ENCODE data around the gene CEACAM19.
"Not testable (repeated sequence)": the region's sequence is repeated elsewhere in the genome, so short reads cannot be mapped to it uniquely, and the experiment has no call there.

CEACAM19 gene

DNA sequence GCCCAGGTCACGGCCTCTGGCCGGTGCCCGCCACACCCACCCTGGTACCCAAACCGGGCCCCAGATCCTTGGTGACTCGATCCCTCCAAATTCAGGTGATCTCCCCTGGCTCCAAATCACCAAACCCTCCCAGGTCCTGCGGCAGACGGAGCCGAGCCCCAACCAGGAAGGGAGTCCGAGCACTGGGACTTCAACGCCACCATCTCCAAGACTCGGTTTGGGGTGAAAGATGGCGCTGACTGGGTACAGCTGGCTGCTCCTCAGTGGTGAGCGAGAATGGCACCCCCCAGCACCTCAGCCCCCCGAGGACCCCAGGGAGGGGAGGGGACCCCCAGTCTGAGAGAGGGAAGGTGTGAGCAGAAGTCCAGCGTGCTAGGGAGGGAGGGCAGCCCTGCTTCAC is 29.9 kb downstream of the CEACAM19 start:
- DNase-seq (ENCODE audit: low spot score), result no peak

DNA sequence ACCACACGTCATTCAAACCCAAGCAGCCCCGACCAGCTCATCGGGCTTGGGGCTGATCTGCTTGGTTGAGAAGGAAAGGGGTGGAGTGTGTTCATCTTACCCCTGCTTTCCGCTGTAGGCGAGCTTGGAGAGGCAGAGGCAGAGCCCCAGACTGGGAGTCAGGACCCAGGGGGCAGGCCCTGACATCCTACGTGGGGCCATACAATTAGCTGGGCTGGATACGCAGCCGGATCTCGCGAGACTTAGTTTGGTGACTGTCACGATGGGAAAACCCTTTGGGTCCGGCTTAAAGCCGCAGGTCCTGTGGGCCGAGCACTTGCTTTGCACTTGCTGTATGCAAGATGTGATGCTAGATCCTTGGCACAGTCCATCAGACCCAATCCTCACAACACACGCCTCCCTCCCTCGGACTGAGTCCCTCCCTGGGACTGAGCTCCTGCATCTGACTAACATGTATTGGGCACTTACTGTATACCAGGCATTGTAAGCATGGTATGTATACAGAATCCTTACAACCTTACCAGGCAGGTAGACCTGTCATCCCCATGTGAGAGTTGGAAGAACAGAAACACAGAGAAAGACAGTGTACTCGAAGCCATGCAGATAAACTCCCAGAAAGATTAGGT is 31.4 kb downstream of the CEACAM19 start:
- no peak for DNase-seq (ENCODE audit: low spot score)

DNA sequence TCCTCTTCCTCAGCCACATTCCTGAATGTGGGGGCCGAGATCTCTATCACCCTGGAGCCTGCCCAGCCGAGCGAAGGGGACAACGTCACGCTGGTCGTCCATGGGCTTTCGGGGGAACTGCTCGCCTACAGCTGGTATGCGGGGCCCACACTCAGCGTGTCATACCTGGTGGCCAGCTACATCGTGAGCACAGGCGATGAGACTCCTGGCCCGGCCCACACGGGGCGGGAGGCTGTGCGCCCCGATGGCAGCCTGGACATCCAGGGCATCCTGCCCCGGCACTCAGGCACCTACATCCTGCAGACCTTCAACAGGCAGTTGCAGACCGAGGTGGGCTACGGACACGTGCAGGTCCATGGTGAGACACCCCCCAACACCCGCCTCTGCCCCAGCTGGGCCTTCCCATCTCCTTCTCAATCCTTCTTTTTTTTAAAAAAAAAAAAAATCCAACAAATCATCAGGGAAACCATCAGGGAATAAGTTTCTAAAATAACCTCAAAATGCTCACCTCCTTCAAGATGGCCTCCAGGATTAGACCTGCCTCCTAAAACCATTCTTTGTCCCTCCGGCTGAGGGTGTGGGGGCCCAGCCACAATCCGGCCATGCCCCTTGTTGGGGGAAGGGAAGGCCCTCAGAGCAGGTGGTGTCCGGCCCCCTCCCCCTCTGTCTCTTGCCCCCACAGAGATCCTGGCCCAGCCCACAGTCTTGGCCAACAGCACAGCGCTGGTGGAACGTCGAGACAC is 32.2 kb downstream of the CEACAM19 start:
- DNase-seq (ENCODE audit: low spot score), result no peak

DNA sequence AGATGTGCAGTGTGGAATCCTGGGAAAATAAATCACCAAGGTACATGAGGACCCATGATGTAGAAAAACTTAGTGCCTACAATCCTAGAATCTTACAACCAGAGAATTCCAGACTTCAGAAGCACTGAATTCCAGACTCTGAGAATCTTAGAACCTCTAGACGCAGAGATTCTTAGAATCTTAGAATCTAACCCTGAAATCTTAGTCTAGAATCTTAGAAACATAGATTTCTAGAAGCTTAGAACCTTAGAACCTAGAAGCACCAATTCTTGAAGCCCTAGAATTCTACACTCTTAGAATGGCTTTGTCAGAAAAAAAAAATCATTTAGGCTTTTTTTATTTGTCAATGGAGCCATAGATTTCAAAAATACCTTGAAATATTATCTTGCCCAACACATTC is 33.7 kb downstream of the CEACAM19 start:
- no peak for DNase-seq (ENCODE audit: low spot score)

DNA sequence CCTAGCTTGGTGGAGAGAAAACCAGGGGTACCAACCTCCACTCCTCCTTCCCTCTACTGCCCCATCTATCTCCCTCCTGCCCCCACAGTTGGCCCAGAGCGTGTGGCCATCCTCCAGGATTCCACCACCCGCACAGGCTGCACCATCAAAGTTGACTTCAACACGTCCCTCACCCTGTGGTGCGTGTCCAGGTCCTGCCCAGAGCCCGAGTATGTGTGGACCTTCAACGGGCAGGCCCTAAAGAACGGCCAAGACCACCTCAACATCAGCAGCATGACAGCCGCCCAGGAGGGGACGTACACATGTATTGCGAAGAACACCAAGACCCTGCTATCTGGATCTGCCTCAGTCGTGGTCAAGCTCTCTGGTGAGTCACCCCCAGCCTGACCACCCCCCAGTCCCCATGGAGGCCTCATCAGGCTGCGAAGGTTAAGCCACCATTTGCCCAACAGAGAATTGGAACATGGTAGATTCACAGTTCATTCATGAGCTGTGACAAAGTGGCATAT is 34.3 kb downstream of the CEACAM19 start:
- no peak for DNase-seq (ENCODE audit: low spot score)

DNA sequence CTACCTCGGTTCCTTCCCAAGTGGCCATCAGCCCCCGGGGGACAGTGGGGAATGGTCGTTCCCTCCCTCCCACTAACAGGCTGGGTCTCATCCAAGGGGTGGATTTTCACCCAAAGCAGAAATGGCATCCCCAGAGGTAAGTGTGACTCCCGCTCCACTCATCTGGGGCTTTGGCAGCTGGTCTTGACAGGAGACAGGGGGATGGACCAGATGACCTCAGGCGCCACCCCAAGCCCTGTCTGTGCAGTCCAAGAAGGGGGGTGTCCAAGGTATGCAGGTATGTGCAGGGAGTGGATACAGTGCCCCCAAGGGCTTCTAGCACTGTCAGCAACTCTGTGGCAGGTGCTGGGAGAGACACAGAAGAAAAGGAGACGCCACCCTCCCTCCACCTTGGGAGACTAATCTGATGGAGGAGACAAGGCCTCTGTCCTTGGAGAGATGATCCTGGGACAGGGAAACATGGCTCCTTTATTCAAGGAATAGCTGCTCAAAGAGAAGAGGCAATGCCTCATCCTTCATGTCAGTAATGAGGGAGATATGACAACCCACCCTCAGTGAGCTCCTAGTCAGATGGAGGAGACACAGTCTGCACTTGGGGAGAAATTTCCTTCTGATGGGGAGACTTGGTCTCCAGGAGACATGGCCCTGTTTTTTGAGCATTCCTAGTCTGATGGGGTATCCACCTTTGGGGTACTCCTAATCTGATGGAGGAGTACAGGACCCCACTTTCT is 35.4 kb downstream of the CEACAM19 start:
- no peak for DNase-seq (ENCODE audit: low spot score)

DNA sequence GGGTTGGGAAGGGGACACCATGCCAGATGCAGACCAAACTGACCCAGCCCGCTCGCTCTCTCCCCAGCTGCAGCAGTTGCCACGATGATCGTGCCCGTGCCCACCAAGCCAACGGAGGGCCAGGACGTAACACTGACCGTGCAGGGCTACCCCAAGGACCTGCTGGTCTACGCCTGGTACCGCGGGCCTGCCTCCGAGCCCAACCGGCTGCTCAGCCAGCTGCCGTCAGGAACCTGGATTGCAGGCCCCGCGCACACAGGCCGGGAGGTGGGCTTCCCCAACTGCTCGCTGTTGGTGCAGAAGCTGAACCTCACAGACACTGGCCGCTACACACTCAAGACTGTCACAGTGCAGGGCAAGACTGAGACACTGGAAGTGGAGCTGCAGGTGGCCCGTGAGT is 36.5 kb downstream of the CEACAM19 start:
- DNase-seq (ENCODE audit: low spot score), result no peak

DNA sequence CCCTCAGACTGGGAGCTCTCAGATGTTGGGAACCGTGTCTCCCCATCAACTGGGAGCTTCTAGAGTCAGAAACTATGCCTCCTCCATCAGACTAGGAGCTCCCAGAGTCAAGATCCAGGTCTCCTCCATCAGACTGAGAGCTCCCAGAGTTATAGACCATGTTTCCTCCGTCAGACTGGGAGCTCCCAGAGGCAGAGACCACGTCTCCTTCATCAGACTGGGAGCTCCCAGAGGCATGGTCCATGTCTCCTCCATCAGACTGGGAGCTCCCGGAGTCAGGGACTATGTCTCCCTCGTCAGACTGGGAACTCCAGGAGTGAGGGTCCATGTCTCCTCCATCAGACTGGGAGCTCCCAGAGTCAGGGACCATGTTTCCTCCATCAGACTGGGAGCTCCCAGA is 37.7 kb downstream of the CEACAM19 start:
- no peak for DNase-seq (ENCODE audit: low spot score)

DNA sequence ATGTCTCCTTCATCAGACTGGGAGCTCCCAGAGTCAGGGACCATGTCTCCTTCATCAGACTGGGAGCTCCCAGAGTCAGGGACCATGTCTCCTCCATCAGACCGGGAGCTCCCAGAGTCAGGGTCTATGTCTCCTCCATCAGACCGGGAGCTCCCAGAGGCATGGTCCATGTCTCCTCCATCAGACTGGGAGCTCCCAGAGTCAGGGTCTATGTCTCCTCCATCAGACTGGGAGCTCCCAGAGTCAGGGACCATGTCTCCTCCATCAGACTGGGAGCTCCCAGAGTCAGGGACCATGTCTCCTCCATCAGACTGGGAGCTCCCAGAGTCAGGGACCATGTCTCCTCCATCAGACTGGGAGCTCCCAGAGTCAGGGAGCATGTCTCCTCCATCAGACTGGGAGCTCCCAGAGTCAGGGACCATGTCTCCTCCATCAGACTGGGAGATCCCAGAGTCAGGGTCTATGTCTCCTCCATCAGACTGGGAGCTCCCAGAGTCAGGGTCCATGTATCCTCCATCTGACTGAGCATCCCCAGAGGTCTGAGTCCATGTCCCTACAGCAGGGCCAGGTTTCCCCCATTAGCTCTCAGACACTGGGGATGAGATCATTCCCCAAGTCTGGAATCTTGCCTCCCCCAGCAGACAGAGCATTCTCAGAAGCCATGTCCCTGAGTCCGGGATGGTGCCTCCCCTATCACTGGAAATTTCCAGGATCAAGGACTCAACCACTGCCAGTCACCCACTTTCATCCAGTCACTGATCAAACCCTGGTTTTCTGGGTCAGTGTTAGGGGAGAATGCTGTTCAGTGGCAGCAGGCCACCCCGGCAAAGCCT is 38.4 kb downstream of the CEACAM19 start:
- not testable (repeated sequence) for DNase-seq (ENCODE audit: low spot score)

DNA sequence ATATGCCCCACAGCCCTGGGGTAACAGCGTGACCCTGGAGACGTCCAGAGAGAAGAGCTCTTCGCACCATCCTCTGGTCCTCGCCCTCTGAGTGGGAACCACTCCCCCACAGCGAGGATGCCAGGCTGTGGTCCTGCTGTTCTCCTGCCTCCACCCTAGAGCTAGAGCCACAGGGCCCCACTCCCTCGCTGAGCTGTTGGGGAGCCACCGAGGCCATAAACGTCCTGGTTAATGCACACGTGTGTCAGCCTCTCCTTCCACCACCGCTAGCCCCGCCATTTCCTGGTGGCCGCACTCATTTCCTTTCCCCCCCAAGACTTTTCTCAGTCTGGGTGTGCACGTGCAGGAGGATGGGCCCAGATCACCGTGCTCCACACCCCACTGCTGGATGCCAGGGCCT is 39.2 kb downstream of the CEACAM19 start:
- DNase-seq (ENCODE audit: low spot score), result no peak

DNA sequence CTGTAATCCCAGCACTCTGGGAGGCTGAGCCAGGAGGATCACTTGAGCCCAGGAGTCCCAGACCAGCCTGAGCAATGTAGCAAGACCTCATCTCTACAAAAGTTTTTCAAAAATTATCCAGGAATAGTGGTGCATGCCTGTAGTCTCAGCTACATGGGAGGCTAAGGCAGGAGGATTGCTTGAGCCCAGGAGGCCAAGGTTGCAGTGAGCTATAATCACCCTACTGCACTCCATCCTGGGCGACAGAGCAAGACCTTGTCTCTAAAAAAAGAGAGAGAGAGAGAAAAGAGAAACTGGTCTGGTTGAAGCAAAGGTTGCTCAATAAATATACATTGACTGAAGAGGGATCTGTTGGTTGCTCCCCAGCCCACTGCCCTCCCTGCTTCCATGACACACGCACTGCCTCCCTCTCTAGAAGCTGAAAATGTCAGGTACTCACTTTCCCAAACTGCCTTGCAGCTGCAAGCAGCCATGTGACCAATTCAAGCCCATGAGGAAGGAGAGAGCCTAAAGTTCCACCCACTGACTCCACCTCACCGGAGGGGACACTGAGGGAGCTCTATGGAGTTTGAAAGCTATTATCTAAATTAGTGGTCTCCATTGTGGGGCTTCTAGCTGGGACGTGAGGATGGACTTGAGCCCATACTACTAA is 41.7 kb downstream of the CEACAM19 start:
- DNase-seq (ENCODE audit: low spot score), result peak; percentile 35

DNA sequence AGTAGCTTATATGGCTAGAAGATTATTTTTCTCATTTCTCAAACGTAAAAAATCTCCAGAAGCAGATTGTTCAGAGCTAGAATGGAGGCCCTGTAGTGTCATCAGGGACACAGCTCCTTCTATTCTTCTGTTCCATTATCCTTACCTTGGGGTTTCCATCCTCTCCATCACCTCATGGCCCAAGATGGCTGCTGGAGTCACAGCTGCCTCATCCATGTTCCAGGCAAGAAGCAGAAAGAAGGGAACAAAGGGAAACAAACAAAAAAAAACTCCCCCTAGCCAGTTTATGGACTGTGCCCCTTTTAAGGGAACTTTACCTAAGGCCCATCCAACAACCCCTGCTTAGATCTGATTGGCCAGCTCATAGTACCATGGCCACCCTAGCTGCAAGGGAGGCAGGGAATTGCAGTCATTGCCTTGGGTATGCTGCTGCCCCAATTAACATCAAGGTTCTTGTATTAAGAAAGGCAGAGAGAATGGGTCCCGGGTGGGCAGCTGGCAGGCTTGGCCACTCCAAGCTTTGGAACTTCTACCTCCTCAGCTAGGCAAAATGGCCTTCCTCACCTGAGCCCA is 43.4 kb downstream of the CEACAM19 start:
- no peak for DNase-seq (ENCODE audit: low spot score)

DNA sequence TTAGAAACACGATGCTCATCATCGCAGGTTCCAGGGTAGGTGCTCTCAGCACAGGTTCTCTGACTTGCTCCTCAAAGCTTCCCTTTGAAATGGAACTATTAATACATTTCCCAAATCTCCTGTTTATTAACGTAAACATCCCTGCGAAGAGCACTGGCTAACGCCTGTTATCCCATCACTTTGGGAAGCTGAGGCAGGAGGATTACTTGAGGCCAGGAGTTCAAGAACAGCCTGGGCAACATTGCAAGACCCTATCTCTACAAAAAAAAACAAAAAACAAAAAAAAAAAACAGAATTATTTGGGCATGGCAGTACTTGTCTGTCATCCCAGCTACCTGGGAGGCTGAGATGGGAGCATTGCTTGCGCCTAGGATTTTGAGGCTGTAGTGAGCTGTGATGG is 46.3 kb downstream of the CEACAM19 start:
- no peak for DNase-seq (ENCODE audit: low spot score)

DNA sequence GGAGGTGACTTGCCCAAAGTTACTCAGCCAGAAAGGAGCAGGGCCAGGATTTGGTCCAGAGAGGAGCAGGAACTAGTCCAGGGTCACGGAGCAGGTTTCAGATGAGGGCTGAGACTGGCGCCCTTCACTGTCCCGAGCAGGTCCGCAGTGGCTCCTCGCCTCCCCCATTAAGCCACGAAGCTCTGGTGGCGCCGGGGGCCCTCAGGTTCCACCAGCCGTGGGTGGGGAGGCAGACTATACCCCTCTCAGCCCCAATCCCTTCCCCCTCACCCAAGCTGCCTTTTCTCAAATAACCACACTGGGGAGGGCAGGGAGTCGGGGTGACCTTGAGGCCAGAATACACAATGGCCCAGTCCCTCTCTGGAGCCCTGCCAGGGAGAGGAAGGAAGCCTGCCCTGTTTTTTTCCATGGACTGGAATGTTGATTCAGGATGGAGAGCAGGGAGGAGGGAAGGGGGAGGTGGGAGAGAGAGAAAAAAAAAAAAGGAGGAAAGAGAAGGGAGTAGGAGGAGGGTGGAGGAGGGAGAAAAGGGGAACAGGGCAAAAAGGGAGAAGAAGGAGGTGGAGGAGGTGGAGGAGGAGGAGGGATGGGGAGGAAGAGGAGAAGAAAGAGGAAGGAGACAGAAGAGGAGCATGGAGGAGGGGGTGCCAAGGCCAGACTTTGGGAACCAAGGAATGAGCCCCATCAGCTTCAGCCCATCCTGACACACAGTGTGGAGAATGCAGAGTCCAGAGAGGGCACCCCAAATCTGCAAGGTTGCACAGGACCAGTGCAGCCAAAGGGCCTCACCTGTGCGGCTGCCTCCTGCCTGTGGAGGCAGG is 47.4 kb downstream of the CEACAM19 start:
- DNase-seq (ENCODE audit: low spot score), result peak; percentile 39

DNA sequence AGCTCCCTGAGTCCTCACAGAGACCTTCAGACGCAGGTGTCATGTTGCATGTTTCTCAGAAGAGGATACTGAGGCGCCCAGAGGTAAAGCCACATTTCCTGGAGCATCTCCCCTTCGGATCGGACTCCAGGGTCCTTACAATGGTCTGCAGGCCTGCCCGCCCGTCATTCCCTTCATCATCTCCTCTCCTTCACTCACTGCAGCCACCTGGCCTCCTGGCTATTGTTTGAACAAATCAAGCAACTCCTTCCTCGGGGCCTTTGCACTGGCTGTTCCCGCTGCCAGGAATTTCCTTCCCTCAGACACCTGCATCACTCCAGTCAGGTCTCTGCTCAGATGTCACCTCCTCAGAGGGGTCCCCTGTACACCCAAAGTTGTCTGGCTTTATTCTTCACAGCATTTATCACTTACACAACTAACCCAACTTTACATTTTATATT is 48.0 kb downstream of the CEACAM19 start:
- no peak for DNase-seq (ENCODE audit: low spot score)

DNA sequence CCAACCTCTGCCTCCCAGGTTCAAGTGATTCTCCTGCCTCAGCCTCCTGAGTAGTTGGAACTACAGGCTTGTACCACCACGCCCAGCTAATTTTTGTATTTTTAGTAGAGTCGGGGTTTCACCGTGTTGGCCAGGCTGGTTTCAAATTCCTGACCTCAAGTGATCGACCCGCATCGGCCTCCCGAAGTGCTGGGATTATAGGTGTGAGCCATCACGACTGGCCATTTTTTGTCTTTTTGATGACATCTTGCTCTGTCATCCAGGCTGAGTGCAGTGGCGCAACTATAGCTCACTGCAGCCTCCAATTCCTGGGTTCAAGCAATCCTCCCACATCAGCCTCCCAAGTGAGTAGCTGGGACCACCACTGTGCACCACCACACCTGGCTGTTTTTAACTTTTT is 49.1 kb downstream of the CEACAM19 start:
- not testable (repeated sequence) for DNase-seq (ENCODE audit: low spot score)

DNA sequence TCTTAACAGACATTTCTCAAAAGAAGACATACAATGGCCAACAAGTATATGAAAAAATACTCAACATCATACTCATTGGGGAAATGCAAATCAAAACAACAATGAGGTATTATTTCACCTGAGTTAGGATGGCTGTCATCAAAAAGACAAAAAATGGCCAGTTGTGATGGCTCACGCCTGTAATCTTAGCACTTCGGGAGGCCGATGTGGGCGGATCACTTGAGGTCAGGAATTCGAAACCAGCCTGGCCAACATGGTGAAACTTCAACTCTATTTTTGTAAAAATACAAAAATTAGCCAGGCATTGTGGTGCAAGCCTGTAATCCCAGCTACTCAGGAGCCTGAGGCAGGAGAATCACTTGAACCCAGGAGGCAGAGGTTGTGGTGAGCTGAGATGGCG is 49.7 kb downstream of the CEACAM19 start:
- DNase-seq (ENCODE audit: low spot score), result no peak

DNA sequence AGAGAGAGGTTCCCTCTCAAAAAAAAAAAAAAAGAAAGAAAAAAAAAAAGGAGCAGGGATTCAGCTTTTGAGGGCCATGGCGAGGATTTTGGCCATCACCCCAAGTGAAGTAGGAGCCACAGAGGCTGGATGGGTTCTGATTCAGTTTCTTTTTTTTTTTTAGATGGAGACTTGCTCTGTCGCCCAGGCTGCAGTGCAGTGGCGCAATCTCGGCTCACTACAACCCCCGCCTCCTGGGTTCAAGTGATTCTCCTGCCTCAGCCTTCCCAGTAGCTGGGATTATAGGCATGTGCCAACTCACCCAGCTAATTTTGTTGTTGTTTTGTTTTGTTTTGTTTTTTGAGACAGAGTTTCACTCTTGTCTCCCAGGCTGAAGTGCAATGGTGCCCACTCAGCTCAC is 50.1 kb downstream of the CEACAM19 start:
- not testable (repeated sequence) for DNase-seq (ENCODE audit: low spot score)

DNA sequence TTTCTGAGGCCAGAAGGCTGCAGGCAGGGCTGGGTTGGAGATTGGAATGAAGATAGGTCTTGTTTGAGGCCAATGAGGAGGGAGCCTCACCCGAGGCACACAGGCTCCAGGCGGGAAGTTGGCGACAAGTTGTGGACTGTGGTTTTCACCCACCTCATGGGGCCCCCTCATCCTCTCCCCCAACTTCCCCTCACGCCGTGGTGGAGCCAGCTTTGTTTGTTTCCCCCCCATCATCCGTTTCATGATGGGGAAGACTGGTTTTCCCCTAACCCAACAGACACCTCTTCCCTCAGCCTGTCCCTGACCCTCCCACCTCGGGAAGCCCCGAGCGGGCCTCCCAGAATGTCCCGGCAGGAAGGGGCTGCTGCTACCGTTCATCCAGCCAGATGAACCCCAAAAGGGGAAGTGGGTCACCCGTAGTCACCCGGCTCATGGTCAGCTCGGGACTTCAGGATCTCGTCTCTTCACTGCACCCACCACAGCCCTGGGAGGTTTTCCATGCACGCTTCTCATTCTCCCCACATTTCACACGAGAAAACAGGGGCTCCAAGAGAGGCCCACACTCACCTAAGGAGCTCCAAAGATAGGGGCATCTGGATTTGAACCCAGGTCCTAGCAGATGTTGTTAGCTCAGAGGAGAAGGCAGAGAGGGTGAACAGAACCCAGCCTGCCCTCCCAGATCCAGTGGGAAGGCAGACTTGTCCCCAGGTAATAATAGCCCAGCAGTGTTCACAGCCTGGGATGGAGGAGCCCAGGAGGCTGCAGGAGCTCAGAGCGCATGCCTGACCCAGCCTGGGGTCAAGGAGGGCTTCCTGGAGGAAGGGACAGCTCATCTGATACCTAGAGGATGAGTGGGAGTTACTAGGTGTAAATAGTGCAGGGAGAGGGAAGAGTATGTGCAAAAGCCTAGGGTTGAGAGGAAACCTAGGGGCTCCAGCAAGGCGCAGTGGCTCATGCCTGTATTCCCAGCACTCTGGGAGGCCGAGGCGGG is 51.1 kb downstream of the CEACAM19 start:
- DNase-seq (ENCODE audit: low spot score), result no peak
